ENCODE results near the gene DBX1.

DNA sequence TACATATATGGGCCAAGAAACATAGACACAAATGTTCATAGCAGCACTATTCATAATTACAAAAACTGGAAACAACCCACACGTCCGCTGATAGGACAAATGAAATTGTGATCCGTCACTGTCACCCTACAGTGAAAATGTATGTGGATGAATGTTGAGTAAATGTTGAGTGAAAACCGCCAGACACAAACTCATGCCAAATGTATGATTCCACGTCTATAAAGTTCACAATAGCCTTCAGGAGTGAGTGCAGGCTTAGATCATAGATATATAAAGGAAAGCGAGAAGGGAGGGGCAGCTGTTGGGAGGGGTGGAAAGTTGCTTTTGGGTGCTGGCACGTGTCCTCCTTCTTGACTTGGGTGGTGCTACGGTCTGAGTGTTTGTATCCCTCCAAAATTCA, 33.6 kb downstream of the DBX1 start:
- TF ChIP-seq, protein P1, sequence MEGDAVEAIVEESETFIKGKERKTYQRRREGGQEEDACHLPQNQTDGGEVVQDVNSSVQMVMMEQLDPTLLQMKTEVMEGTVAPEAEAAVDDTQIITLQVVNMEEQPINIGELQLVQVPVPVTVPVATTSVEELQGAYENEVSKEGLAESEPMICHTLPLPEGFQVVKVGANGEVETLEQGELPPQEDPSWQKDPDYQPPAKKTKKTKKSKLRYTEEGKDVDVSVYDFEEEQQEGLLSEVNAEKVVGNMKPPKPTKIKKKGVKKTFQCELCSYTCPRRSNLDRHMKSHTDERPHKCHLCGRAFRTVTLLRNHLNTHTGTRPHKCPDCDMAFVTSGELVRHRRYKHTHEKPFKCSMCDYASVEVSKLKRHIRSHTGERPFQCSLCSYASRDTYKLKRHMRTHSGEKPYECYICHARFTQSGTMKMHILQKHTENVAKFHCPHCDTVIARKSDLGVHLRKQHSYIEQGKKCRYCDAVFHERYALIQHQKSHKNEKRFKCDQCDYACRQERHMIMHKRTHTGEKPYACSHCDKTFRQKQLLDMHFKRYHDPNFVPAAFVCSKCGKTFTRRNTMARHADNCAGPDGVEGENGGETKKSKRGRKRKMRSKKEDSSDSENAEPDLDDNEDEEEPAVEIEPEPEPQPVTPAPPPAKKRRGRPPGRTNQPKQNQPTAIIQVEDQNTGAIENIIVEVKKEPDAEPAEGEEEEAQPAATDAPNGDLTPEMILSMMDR (IDR thresholded peaks at IDR 0.05; ENCODE audit: low read length) = no peak
- TF ChIP-seq EZH2phosphoT487 (IDR thresholded peaks at IDR 0.05; ENCODE audit: low read length) = no peak
